Hematopoietic multipotent progenitor cell treated with erythropoietin and hydrocortisone succinate and interleukin-3 and kit ligand, for 6 days (in vitro differentiated cells): ENCODE results near the gene NOX3.
"Not testable (repeated sequence)": the region's sequence is repeated elsewhere in the genome, so short reads cannot be mapped to it uniquely, and the experiment has no call there.

Experiments used
- DNase-seq: peaks from one replicate; pipeline ENCODE4 v3.0.0-alpha.2; 2015

The NOX3 gene, protein sequence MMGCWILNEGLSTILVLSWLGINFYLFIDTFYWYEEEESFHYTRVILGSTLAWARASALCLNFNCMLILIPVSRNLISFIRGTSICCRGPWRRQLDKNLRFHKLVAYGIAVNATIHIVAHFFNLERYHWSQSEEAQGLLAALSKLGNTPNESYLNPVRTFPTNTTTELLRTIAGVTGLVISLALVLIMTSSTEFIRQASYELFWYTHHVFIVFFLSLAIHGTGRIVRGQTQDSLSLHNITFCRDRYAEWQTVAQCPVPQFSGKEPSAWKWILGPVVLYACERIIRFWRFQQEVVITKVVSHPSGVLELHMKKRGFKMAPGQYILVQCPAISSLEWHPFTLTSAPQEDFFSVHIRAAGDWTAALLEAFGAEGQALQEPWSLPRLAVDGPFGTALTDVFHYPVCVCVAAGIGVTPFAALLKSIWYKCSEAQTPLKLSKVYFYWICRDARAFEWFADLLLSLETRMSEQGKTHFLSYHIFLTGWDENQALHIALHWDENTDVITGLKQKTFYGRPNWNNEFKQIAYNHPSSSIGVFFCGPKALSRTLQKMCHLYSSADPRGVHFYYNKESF

DNA sequence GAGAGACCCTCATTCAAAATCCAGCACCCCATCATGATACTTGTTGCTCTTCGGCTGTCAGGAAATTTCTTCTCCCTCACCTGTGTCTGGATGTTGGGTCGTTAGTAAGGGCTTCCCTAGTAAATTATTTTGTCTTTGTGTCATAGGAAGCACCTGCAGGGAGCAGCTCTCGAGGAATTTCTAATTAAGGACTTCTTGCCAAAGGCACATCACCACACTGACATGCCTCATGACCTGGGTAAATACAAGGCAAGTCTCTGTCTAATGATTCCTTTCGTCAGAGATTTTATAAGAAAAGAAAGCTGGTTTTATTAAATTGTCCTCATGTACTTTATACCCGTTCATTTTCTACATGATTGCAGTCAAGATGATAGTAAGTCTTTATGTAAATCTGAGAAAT is at the start of gene NOX3:
TSS of gene NOX3 (minus strand) at position 74 of the 400 bp plus-strand sequence. CDS start at position 35, 39 bp downstream.
- DNase-seq = no peak

DNA sequence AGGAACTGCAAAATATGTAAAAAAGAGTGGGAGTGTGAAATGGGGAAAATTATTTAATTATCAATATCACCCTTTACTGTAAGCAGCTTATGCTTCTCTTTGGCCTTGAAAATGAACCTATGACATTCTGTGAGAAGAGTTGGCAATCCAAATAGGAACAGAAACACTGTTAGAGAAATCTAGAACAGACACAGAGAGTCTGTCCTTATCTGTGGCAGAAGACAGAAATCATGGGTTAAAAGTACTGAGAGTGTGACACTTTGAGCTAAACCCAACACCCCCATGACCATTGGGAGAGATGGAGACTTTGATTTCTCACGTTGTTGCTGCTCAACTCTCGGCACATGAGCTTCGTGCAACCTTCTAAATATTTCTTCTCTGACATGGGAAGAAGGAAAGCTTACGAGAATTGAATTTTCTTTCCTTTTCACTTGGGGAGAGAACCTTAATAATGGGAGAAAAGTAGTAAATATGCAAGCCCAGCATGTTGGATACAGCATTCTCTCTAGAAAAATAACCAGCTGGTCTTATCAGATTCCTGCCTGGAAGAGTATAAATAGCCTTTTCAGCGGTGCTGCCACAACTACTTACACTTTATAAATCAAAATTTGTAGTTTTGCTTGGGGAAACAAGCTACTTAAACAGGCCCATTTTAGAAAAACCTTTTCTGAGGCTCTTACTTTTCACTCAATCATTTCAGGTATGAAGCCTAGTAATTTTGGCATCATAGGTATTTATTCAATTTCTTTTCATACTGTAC is 49.4 kb upstream of the NOX3 start:
- no peak for DNase-seq

DNA sequence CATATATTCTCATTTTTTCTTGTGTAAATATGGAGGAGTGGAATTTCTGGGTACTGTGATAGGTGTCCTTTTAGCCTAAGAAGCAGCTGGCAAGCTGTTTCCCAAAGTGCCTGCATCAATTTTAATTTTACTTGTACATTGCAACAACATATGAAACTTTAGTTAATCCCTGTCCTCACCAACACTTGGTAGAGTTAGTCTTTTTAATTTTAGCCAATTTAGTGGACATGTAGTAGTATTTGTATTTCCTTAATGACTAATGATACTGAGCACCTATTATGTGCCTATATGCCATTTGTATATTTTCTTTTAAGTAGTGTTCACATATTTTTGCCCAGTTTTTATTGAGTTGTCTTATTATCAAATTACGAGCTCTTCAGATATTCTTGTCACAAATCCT is 46.8 kb upstream of the NOX3 start:
- no peak for DNase-seq

DNA sequence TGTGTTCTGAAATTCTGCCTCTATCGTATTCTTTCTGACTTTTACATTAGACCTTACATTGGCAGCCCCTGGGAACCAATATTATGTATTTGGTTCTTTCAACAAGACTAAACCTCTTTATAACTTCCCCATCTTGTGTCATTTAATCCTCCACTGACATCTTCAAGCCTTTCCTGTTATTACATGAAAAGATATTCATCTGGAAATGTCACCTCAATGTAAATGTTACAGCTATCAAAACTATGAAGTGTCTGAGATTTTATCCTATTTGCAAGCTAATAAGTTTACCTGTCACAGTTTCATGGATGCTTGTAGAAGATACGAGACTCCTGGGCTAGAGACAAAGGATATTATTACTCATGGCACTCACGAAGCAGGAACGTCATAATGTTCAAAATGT is 43.9 kb upstream of the NOX3 start:
- no peak for DNase-seq

DNA sequence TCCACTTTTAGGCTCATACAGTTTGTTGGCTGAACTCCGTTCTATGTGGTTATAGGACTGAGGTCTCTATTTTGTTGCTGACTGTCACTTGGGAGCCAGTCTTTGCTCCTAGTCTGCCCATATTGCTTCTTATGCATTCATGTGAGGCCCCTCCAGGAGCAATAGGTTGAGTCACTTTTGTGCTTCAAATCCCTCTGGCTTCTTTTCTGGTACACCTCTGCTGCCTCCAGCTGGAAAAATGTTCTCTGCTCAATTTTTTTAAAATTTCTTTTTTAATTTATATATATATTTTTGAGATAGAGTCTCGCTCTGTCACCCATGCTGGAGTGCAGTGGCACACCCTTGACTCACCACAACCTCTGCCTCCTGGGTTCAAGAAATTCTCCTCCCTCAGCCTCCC is 42.7 kb upstream of the NOX3 start:
- no peak for DNase-seq

DNA sequence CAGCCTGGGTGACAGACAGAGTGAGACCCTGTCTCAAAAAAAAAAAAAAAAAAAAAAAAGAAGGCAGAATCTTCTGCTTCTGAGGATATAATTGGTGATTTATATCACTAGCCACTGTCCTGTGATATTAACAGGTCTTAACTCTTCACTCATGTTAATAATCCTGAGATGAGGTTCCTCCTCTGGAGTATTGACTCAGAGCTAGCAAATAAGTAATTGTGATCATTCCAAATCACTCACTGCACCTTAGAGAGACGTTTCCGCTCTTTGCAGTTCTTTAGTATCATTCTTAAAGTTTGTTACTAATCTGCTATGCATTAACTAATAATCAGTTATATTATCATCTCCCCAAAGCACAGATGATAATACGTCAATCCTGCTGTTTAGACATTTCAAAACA is 41.6 kb upstream of the NOX3 start:
- DNase-seq = no peak

DNA sequence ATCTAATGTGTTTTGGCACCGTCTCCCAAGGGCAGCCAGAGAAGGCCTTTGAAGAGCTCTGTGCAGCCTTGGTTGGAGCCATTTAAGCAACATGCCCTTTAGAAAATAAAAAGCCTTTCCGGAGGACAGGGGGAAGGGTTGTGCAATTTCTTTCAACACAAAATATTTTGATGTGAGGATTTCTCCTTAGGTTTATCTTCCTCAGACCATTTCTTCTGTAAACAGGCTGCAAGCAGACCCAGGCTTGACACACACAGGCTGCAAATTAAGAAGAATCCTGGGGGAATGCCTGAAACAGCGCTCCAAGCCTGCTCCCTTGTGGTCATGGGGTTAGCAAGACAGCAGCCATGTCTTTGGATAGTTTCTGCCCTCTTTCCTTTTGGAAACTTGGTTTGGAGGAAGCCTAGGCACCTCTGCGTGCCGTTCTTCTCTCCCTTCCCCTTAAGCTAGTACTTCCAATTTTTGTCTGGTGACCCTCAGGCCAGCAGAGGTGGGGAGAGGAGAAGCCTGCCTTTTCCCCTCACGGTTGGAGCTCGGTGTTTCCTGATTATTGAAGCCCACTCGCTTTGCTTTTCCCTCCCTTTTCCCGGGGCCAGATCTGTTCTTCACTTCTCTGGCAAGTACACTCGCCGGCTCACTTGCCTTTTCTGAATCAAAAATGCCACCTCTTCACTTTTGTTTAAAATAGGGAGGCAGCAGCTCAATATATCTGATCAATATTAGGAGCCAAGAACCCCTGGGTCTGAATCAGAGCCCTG is 39.6 kb upstream of the NOX3 start:
- DNase-seq = peak; percentile 1

DNA sequence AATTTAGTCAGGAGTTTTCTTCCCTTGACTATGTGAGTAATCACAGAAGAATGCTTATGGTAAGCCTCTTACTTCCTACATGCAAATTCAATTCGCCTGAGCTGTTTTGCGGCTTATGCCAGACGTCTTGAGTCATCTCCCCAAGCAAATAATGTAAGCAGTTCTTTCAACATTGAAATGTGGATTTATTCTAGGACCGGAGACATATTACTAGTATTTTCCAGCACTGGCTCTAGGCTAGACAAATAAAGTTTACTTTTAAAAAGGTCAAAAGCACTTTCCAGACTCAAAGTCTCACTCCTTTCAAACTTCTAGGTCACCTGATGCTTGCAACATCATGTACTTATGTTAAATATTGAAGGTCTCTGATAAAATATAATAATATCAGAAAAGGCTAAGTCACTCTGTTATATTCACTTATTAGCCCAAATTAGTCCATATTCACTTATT is 38.1 kb upstream of the NOX3 start:
- no peak for DNase-seq

DNA sequence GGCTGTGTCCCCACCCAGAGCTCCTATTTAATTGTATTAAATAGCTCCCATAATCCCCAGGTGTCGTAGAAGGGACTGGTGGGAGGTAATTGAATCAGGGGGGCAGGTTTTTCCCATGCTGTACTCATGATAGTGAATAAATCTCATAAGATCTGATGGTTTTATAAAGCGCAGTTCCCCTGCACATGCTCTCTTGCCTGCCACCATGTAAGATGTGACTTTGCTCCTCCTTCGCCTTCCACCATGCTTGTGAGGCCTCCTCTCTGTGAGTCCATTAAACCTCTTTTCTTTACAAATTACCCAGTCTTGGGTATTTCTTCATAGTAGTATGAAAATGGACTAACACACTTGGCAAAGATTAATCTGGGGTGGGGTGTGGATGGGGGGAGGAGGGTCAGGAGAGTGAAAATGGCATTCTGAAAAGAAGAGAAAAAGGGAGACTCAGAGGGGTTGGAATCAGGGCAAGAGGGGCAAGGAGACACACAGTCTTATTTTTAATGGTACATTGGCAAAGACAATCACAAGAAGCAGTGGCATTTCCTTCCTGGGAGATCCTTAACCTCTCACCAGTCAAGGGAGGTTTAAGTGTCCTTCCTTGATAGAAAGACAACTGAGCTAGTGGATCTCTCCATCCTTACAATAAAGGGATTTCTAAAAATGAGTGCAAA is 37.5 kb upstream of the NOX3 start:
- no peak for DNase-seq

DNA sequence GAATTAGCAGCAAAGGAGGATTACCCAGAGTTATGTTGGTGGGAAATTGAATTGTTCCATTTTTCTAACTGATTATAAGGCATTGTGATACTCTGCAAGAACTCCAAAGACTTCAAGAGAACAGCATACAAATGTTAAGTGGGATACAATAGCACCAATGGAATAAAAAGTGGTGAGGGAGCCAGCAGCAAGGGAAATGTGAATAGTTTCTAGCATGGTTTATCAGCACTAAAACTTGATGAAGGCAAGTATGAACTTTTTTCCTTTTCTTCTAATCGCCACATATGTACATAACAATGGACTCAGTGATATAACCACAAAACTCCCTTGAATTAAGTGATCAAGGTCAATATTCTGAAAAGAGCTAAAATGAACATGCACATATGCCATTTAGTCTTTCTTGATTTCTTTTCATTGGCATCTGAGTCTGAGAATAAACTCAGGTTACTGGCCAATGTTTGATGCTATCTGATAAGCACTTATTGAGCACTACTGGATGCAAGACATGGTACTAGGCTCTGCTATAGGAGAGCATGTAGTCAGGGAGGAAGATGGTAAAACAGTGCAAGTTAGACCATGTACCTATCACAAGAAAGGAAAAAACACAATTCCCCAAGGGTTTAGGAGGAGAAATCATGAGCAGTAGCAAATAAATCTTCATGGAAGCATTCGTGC is 36.6 kb upstream of the NOX3 start:
- DNase-seq = no peak

DNA sequence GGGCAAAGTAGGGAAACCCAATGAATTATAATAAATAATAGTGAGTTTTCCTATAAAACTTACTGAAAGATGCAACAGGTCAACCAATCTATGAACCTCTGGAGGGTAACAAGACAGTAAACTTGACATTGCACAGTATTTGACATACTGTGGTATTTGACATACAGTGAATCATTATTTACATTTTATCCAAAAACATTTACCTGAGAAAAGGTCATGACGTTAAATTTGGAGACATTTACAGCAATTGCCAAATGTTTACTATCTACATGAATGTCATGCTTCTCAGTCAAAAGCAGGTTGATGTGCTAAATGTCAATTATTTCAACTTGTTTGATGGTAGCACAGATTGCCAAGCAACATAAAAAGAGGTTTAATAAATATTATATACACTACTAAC is 35.8 kb upstream of the NOX3 start:
- DNase-seq = no peak

DNA sequence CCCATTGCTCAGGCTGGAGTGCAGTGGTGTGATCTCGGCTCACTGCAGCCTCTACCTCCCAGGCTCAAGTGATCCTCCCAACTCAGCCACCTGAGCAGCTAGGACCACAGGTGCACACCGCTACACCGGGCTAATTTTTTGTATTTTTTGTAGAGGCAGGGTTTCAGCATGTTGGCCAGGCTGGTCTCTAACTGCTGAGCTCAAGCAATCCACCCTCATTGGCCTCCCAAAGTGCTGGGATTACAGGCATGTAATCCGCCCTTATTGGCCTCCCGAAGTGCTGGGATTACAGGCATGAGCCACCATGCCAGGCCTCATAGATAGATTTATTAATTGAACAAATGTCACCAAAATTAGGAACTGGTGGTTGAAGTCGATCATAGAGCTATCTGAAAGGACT is 32.6 kb upstream of the NOX3 start:
- DNase-seq = not testable (repeated sequence)

DNA sequence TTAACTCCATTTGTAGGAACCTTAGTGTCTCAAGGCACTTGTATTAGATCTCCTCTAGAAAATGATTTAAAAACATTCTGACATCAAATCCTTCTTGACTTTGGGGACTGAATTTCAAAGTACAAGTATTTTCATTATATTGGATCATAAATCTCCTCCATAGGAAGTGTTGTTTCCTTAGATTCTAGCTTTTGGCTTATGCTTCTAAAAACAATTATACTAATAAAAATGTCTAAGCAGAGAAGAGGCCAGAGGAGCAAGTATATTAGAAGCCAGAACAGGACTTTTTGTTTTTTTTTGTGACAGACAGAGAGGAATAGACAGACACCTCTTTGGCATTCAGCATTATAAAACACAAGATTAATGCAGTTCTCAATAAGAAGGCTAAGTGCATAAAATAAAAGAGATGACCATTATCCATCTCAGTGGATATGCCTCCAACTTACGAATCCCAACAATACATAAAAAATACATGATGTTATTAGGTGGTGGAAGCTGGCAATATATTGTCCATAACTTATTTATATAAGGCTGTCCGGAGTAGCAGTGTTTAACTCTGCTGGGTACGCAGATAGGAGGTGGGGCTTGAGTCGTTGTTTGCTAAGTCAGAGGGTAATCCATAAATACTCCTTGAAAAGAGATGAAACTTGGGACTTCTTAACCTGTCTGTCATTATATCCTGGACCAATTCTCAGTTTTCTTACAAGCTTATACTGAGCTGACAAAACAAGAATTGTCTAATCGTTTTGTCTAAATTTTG is 31.9 kb upstream of the NOX3 start:
- DNase-seq = no peak

DNA sequence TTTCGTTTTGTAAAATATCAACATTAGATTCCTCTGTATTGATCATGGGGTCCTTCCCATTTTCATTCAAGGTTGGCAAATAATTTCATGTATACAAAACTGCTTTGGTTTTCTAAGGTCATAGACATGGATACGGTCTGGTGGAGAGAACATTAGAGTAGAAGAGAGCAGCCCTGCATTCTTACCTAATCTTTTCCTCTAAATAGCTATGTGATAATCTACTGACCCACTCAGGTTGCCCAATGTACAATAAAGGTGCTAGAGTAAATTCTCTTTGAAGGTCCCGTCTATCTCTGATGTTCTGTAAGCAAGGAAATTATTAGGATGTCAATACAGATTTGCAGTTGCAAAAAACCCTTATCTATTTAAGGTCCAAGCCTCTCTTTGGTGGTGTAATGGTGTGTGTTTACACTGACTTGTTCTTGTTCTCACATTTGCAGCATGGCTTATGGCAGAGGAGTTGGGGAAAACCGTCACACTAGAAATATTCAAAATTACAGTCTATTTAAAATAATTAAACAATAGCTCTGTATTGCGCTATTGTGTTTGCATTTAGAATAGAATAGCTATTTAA is 31.2 kb upstream of the NOX3 start:
- no peak for DNase-seq

DNA sequence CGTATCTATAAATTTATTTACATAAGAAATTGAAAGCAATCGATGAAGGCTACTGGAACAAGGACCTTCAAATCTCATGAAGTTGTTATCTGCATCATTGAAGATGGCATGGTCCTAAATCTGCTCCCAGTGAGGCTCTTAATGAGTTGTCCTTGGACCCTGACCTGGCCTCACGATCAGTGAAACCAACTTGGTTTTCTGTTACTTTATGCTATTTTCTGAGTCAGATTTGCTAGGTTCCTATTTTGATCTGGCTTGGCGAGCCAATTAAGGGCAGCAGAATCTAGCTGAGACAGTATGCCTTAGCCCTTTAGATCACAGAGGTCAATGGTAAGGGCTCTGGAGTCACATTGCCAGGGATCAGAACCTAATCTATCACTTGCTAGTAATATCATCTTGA is 30.1 kb upstream of the NOX3 start:
- no peak for DNase-seq

DNA sequence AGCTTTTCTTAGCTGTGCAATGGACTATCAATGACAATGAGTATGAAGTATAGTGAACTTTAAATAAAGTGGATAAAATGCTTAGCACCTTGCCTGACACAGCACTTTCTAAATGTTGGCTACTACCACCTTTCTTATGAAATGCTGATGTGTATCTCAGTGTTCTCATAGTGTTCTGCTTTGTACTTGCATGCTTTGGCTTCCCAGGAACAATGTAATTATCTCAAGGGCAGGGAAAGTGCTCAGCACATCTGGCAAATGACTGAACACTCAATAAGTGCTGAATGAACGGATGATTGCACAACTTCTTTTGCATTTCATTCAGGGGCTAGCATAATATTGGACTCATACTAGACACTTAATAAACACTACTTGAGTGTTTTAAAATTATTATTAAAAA is 28.2 kb upstream of the NOX3 start:
- DNase-seq = peak; percentile 9

DNA sequence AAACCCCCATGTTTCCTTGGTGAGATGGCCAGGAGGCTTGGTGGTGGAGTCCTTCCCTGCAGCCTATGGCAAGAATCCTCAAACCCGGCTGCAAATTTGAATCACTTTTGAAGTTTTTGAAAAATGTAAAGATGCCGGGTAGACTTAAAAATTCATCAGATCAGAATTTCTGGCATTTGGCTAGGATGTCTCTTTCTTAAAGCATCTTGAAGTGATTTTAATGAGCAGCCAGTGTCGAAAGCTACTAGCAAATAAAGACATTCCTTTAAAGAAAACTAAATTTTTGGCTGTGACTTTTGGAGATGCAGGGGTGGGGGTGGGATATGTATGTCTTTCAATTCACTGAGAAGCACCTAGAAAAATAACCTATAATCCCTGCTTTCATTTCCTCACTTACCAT is 25.6 kb upstream of the NOX3 start:
- DNase-seq = no peak

DNA sequence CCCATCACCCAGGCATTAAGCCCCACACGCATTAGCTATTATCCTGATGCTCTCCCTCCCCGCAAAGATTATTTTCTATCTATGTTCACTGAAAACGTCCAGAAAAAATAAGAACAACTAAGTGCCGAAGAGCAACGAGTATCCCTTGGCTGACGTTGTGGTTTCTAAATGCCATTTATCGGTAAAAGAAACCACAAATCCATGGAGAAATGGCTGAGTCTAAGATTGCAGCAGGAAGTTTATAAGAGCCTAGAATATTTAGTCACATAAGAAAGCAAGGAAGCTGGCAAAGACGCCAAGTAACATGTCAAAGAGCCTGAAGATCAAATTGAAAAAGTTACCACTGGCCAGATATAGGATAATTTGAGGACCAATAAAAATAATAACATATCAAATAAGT is 18.1 kb upstream of the NOX3 start:
- DNase-seq = no peak

DNA sequence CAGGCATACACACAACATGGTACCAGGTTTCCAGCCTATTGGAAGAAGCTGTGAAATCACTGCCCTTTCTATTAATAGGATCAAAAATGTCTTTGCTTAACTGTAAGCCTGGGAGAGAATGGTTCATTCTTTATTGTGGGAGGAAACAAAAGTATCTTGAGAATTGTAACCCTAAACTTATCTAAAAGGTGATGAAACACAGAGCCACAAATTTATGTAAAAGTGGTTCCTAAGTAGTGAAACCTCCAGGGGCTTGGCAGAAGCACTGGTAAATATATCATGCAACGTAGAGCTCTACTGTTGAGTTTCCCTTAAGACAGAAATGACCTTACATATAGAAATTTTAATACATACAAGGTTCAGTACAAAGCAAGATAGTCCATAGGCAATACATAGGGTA is 17.2 kb upstream of the NOX3 start:
- no peak for DNase-seq

DNA sequence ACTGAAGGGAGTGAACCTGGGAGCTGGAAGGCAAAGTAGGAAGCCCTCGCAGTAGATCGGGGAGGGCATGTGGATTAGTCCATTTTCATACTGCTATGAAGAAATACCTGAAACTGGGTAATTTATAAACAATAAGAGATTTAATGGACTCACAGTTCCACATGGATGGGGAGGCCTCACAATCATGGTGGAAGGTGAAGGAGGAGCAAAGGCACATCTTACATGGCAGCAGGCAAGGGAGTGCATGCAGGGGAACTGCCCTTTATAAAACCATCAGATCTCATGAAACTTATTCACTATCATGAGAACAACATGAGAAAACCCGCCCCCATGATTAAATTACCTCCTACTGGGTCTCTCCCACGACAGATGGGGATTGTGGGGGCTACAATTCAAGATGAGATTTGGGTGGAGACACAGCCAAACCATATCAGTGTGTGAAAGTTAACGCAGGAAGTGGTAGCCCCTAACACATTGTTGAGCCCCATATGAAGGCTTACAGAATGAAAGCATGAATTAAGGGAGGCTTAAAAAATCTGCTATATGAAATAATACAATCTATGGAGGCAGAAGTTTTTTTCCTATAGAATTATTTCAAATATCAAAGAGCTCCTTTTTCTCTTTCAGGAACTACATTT is 15.5 kb upstream of the NOX3 start:
- not testable (repeated sequence) for DNase-seq
